Epithelial cell of proximal tubule (primary cell): ENCODE data around the gene SOCS3. TPM values are rescaled to one million over a fixed set of nuclear protein-coding genes. Genes with fewer than 3 reads are reported as not detected.

Source experiments
- DNase-seq: peaks from one replicate; pipeline ENCODE4 v3.0.0-alpha.2; 2011; ENCODE audit warnings: low read depth
- H3K4me3 ChIP-seq: 2 replicates; pipeline ENCODE4 v1.5.1; 2011; ENCODE audit warnings: low read depth, mild to moderate bottlenecking, low read length
- total RNA-seq: library from RNA; depleted of rRNA; stranded (reverse); fragments of >200 nt; gene quantifications from 2 replicates; pipeline ENCODE4 v1.2.3, GENCODE V29; 2015
- TF ChIP-seq, protein P1 (sequence below): conservative IDR thresholded peaks from 2 replicates; pipeline ENCODE4 v1.5.1; 2012; ENCODE audit warnings: low read depth, mild to moderate bottlenecking, low read length

SOCS3 gene
- total RNA-seq, 1 donor from 2014 or later = 42.8 TPM

DNA sequence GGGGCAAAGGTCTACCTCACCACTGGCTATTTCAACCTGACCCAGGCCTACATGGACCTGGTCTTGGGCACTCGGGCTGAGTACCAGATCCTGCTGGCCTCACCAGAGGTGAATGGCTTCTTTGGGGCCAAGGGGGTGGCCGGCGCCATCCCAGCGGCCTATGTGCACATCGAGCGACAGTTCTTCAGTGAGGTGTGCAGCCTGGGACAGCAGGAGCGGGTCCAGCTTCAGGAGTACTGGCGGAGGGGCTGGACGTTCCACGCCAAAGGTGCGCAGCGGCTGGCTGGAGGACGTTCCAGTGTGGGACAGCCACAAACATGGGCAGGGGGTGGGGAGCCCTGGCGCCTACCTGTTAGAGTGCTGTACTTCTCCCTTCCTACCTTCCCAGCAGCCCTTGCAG lies 43.9 kb upstream of the SOCS3 start:
- no peak overlapping the region for H3K4me3 ChIP-seq
- no peak for DNase-seq
- TF ChIP-seq, protein P1, sequence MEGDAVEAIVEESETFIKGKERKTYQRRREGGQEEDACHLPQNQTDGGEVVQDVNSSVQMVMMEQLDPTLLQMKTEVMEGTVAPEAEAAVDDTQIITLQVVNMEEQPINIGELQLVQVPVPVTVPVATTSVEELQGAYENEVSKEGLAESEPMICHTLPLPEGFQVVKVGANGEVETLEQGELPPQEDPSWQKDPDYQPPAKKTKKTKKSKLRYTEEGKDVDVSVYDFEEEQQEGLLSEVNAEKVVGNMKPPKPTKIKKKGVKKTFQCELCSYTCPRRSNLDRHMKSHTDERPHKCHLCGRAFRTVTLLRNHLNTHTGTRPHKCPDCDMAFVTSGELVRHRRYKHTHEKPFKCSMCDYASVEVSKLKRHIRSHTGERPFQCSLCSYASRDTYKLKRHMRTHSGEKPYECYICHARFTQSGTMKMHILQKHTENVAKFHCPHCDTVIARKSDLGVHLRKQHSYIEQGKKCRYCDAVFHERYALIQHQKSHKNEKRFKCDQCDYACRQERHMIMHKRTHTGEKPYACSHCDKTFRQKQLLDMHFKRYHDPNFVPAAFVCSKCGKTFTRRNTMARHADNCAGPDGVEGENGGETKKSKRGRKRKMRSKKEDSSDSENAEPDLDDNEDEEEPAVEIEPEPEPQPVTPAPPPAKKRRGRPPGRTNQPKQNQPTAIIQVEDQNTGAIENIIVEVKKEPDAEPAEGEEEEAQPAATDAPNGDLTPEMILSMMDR = no peak

- no peak for DNase-seq
- no peak overlapping the region for H3K4me3 ChIP-seq
- TF ChIP-seq, protein P1 = no peak
Observed at GRCh38 chr17:78401891-78402290, 42.0 kb upstream of the SOCS3 start.

- TF ChIP-seq, protein P1 = no peak
- DNase-seq = no peak
- no peak overlapping the region for H3K4me3 ChIP-seq
Observed at GRCh38 chr17:78401246-78401645, 41.4 kb upstream of the SOCS3 start.

- DNase-seq = no peak
- TF ChIP-seq, protein P1 = no peak
- H3K4me3 ChIP-seq = no peak overlapping the region
Observed at GRCh38 chr17:78400581-78401240, 40.8 kb upstream of the SOCS3 start.

DNA sequence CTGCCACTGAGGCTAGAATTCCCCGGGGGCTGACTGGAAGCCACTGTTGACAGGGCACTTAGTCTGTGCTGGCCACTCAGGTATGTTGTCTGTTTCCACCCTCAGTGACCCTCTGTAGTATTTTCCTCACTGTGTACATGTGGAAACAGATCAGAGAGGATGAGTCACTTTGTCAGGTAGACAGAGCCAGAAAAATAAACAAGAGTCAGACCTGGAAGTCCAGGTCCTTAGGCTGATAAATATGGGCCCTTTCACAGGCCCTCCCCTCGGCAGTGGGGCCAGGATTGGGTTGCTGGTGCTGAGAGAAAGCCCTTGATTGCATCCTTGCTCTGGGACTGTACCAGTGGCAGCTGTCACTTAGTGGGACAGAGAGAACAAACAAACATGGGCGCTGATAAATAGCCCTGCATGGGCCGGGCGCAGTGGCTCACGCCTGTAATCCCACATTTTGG lies 39.8 kb upstream of the SOCS3 start:
- TF ChIP-seq, protein P1 = no peak
- DNase-seq = no peak
- no peak overlapping the region for H3K4me3 ChIP-seq

- no peak overlapping the region for H3K4me3 ChIP-seq
- DNase-seq = no peak
- TF ChIP-seq, protein P1 = no peak
Observed at GRCh38 chr17:78399028-78399692, 39.3 kb upstream of the SOCS3 start.
